HG03520 (cell line): ENCODE data around the gene ADGB.
A peak's percentile ranks its signal among the peaks of the same experiment; 100 is the strongest.

ENCODE experiments used
- ATAC-seq: cut with Tn5 transposase; IDR thresholded peaks from one replicate; pipeline ENCODE4 v1.9.1; 2021; ENCODE audit warnings: mild to moderate bottlenecking, moderate library complexity; ENCODE audit not compliant: unreplicated experiment

Gene ADGB

DNA sequence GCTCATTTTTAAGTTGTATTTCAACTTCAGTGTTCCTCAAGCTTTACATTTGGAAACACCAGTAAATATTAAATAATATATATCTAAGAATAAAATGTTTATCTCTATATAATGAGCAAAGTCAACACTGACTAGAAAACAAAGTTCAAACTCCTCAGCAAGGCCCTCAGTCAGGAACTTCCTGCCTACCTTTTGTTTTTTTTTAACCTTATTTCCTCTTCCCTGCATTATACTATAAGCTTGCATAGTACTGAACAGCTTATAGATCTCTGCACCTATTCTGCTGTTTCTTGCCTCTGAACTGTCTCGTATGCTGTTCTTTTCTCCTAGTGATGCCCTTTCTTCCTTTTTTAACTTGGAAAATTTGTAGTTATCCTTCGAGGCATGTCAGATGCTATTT is 29.6 kb downstream of the ADGB start:
- ATAC-seq, result no peak

GRCh38 chr6:146634022-146634421 is 35.2 kb downstream of the ADGB start:
- ATAC-seq, result no peak

- ATAC-seq, result no peak
These were observed 36.4 kb downstream of the ADGB start for GRCh38 chr6:146635165-146635564.

DNA sequence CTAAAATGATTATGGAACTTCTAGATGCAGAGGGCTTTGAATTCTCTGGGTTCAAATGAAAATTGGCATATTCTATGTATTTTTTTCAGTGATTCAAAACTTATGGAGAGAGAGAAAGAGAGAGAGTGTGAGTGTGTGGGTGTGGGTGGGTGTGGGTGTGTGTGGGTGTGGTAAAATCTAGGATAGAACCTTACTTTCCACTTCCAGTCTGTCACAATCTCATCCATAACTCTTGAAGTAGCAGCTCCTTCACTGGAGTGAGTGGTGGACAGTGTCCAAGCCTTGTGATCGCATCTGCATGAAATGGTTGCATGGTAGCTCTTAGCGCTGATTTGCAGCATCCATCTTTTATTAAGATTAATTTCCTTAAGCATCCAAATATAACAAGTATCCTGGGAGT is 37.7 kb downstream of the ADGB start:
- no peak for ATAC-seq

DNA sequence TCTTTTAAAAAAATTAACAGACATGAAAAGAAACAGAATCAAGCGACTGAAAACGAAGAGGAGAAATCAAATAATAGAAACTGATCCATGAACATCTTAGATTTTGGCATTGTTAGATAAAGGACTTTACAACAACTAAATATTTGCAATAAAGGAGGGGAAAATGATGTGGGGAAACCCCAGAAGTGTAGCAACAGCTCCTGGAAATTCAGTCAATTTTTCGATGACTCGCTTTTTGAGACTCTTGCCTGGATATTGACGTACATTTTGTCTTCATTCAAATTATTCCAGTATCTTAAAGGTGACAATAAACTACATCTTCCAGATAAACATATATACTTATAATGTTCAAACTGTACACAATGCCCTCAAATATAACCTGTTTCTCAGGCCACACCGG is 44.1 kb downstream of the ADGB start:
- no peak for ATAC-seq

DNA sequence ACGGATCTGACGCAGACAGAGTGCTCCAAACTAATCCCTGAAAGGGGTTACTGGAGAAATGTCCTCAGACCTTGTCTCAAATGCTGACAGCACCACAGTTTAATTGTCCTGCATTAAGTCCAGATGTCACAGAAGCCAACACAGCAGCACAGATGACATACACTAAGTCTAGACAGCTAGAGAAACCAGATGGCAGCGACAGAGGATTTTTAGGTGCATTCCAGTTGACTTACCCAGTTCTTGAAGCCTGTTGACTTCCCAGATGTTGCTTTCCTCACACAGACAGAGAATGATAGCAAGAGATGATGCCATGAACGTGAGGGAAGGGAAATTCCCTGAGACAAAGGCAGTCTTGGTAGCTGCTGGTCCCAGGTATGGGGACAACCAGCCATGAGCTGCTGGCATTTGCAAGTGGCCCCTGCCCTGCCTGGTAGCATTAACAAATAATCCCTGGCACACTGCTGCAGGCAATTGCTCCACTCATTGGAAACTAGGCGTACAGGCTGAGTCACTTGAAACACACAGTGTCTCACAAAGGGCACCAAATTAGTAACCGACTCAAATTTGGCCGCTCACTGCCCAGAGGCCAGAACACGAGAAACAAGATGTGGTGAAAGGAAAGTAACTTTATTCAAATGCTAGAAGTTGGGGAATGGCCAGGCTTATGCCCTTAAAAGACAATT is 52.2 kb downstream of the ADGB start:
- no peak for ATAC-seq

- no peak for ATAC-seq
These were observed 52.7 kb downstream of the ADGB start for GRCh38 chr6:146651482-146651863.

DNA sequence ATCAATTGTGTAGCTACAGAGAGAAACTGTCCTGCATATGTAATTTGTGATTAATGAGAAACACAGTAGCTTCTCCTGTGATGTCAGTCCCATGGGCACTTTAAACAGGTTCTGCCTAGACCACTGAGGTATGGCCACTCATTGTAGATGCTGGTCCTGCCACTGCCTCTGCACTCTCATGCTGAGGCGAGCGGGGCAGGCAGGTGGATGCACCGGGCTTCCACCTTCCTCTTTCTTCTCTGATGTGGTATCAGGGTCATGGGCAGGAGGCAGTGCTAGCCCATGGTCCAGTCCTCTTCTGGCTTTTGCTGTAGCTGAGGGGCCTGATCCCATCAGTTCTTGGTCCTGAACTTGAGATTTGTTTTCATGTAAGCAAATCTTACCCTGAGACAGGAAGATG is 58.7 kb downstream of the ADGB start:
- no peak for ATAC-seq

DNA sequence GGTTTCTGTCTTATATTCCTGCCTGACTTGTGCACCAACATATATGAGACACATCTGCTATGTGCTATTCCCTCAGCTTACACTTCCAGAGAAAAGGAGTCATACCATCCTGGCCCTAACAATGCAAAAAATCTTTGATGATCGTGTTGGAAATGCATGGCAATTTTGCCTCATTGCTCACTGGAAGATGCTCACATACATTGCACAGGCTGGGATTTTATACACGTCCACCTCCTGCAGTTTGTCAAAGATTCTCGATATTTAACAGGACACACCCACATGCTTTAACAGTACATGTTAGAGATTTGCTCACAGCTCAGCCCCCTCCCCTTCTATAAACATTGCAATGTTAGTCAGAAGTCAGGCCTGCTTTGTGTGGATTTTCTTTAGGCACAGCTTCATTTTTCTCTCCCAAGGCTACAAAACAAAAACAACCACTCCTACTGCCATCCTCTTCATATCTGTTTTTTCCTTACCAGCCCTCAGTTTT is 66.1 kb downstream of the ADGB start:
- no peak for ATAC-seq

DNA sequence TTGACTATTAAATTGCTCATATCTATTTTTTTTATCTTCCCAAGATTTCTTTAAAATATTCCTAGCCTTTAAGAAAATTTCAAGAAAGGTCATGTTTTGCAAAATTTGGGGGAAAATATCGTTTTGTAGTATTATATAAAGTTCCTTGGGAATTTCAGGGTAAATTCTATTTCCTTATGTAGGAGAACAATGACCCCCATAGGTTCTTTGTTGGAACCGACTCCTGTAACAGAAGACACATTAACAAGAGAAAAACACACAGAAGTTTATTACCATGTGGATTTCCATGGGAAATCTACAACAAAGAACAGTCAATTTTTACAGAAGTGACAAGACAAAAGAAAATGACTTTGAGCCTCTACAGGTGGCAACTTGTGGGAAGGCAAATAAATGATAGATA is 68.1 kb downstream of the ADGB start:
- ATAC-seq, result no peak

- ATAC-seq, result no peak
These were observed 71.4 kb downstream of the ADGB start for GRCh38 chr6:146670161-146670560.

- ATAC-seq, result no peak
These were observed 74.3 kb downstream of the ADGB start for GRCh38 chr6:146673069-146673468.

GRCh38 chr6:146679386-146679785 is 80.6 kb downstream of the ADGB start:
- ATAC-seq, result no peak

DNA sequence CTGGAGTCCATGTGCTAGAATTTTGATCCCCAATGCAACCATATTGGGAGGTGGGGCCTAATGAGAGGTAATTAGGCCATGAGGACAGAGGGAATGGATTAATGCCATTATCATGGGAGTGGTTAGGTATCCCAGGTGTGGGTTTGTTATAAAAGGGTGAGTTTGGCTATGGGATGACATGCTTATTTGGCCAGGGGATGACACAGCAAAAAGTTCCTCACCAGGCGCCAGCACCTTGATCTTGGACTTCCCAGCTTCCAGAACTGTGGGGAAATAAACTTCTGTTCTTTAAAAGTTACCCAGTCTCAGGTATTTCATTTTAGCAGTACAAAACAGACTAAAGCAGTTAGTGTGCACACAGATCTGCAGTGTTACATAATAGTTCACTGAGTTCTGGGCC is 84.1 kb downstream of the ADGB start:
- no peak for ATAC-seq

- ATAC-seq, result no peak
These were observed 91.0 kb downstream of the ADGB start for GRCh38 chr6:146689806-146690205.

DNA sequence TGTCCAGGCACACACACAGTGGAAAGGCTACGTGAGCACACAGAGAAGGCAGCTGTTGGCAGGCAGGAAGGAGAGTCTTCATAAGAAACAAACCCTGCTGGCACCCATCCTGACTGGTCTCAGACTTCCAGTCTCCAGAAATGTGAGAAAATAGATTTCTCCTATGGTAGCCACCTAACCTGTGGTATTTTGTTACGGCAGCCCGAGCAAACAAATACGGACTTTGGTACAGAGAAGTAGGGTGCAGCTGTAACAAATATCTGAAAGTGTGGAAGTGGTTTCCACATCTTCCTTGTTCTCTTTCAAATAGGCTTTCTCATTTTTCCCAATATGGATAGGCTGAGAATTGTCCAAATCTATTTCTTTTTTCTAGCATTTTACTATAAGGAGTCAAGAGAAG is 94.6 kb downstream of the ADGB start:
- no peak for ATAC-seq

DNA sequence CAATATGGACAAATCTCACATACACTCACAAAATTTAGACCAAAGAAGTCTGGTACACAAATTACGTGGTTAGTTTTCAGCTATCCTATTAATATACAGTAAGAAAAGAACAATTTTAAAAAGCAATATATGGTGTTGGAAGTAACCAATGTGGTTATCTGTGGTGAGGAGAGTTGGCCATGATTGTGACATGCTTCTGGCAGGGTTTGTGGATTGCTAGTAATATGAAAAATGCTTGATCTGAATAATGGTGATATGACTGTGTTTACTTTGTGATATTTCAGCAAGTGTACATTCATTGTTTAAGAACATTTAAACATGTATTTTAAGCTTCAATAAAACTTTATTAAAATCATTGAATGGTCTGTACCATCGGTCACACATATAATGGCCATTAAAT is 99.1 kb downstream of the ADGB start:
- ATAC-seq, result no peak

DNA sequence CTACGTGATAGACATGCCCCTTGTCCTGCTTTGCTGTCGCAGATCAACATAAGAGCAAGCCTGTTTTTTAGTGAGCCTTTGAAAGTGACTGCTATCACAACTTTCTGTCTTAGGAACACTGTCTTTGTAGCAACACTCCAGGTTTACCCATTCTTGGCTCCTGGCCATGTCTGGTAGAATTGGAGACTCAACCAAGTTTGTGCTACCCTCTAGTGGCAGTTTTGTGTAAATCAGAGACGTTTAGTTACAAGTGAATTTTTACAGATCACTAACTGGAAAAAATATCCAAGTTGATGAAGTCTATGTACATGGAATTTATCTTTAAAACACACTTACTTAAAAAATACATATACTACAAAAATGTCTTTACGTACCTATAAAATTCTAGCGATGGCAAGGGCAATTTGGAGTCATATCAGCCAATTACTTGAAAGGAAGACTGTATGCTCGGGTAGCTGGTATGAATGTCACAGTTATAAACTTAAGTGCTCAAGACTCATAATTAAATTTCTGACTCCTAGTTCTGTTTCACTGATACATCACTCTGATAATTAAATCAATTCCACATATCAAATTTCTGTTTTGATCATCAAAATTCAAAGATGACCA is 101.4 kb downstream of the ADGB start:
- peak; percentile 93 for ATAC-seq

- ATAC-seq, result no peak
These were observed 102.9 kb downstream of the ADGB start for GRCh38 chr6:146701632-146702031.

GRCh38 chr6:146709036-146709622 is 110.4 kb downstream of the ADGB start:
- ATAC-seq, result no peak

DNA sequence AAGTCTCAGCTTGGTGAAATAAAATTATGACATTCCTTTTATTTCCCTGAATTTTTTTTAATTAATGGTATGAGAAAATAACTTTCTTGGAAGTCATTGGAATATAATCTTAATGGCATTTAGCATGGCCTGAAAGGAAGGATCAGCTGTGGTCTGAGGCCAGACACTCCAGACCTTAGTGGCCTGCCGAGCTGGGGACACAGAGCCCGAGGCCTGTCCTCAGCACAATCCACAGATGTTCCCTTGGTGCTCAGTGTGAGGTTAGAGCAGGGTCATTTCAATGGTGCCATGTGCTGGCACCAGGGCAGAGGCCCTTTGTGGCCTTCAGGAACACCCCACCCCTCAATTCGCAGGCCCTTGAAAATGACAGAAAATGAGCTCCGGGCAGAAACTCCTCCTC is 120.6 kb downstream of the ADGB start:
- ATAC-seq, result no peak

GRCh38 chr6:146739696-146740095 is 140.9 kb downstream of the ADGB start:
- no peak for ATAC-seq
